Astrocyte (in vitro differentiated cells and primary cell): ENCODE results near the gene ACVR1. TPM values are rescaled to one million over a fixed set of nuclear protein-coding genes. Genes with fewer than 3 reads are reported as not detected.

Source experiments
- DNase-seq: peaks from one replicate; pipeline ENCODE4 v3.0.0-alpha.2; 2010; ENCODE audit warnings: low read depth
- FAIRE-seq: peaks from 2 replicates; lab custom pipeline; 2011; peaks lifted over from hg19 to GRCh38; lab: Jason Lieb, UNC
- H2AFZ ChIP-seq: 2 replicates; pipeline ENCODE4 v1.6.0; 2012; ENCODE audit warnings: low read depth, low read length, inconsistent platforms
- H3K27ac ChIP-seq: 2 replicates; pipeline ENCODE4 v1.5.1; 2011; ENCODE audit warnings: low read depth, low read length, inconsistent platforms
- H3K27me3 ChIP-seq: 2 replicates; pipeline ENCODE4 v1.6.0; 2011; ENCODE audit warnings: low read length, inconsistent platforms; ENCODE audit not compliant: insufficient read depth
- H3K36me3 ChIP-seq: 2 replicates; pipeline ENCODE4 v1.5.1; 2011; ENCODE audit warnings: low read length, inconsistent platforms; ENCODE audit not compliant: insufficient read depth
- H3K4me1 ChIP-seq: 2 replicates; pipeline ENCODE4 v1.5.1; 2011; ENCODE audit warnings: low read length, inconsistent platforms; ENCODE audit not compliant: insufficient read depth
- H3K4me2 ChIP-seq: 2 replicates; pipeline ENCODE4 v1.6.0; 2012; ENCODE audit warnings: low read length, inconsistent platforms
- H3K4me3 ChIP-seq: 2 replicates; pipeline ENCODE4 v1.5.1; 2011; ENCODE audit warnings: low read depth, mild to moderate bottlenecking, low read length, inconsistent platforms; ENCODE audit not compliant: insufficient read depth
- H3K79me2 ChIP-seq: 2 replicates; pipeline ENCODE4 v1.6.0; 2012; ENCODE audit warnings: mild to moderate bottlenecking, low read length, inconsistent platforms; ENCODE audit not compliant: insufficient read depth
- H3K9ac ChIP-seq: 2 replicates; pipeline ENCODE4 v1.6.0; 2012; ENCODE audit warnings: mild to moderate bottlenecking, low read length, inconsistent platforms
- H3K9me3 ChIP-seq: 2 replicates; pipeline ENCODE4 v1.5.1; 2012; ENCODE audit warnings: low read depth, mild to moderate bottlenecking, low read length, inconsistent platforms; ENCODE audit not compliant: insufficient read depth
- H4K20me1 ChIP-seq: 2 replicates; pipeline ENCODE4 v1.6.0; 2012; ENCODE audit warnings: low read length, inconsistent platforms; ENCODE audit not compliant: insufficient read depth
- H3K27ac Mint-ChIP-seq: one replicate; pipeline ENCODE4 v1.8.0; 2021; ENCODE audit warnings: mild to moderate bottlenecking, mixed read lengths; ENCODE audit not compliant: unreplicated experiment
- H3K27me3 Mint-ChIP-seq: one replicate; pipeline ENCODE4 v1.8.0; 2021; ENCODE audit warnings: low read depth, mixed read lengths; ENCODE audit not compliant: unreplicated experiment
- H3K36me3 Mint-ChIP-seq: one replicate; pipeline ENCODE4 v1.8.0; 2021; ENCODE audit warnings: low read depth, mixed read lengths; ENCODE audit not compliant: unreplicated experiment
- H3K4me1 Mint-ChIP-seq: one replicate; pipeline ENCODE4 v1.8.0; 2021; ENCODE audit warnings: low read depth, mixed read lengths; ENCODE audit not compliant: unreplicated experiment
- H3K4me3 Mint-ChIP-seq: one replicate; pipeline ENCODE4 v1.8.0; 2021; ENCODE audit warnings: mild to moderate bottlenecking, moderate library complexity, mixed read lengths; ENCODE audit not compliant: unreplicated experiment
- H3K9me3 Mint-ChIP-seq: one replicate; pipeline ENCODE4 v1.8.0; 2021; ENCODE audit warnings: mild to moderate bottlenecking, mixed read lengths; ENCODE audit not compliant: unreplicated experiment
- EZH2 ChIP-seq: IDR thresholded peaks from 2 replicates; pipeline ENCODE4 v1.6.1; 2012; ENCODE audit warnings: mild to moderate bottlenecking, low read length, inconsistent platforms; ENCODE audit not compliant: insufficient read depth
- total RNA-seq: library from RNA; stranded (reverse); gene quantifications from 2 replicates; pipeline ENCODE4 v1.2.1, GENCODE V29; 2021
- TF ChIP-seq, protein P1 (sequence below): IDR thresholded peaks from 2 replicates; pipeline ENCODE4 v1.5.1; 2011; ENCODE audit warnings: low read depth, mild to moderate bottlenecking, inconsistent platforms, low read length, moderate library complexity; ENCODE audit not compliant: insufficient read depth

The ACVR1 gene
- total RNA-seq, 1 donor from 2014 or later = 45.9 TPM

DNA sequence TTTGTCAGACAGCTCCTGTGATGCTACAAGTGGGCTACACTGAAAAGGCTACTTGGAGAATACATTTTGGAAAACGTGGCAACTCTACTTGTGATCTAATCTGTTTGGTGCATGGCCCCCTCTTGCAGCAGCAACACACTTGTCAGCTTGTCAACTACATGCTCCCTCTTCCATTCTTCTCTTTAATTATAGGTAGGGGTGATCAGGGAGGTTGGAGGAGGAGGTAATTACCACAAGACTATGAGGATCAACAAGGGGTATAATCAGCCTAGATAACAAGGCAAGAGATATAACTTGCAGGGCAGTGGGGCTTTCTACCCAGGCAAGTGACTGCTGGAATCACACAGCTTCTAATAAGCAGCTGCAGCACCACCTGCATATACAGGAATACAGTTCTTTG lies 104.9 kb downstream of the ACVR1 start:
- Histone ChIP-seq H3K79me2 (no peaks in the 10 kb centered on the region), H2AFZ (no peak overlapping the region), H3K36me3 (peaks cover 28% of the 10 kb centered on the region), H3K4me2 (no peak overlapping the region), H3K9me3 (no peaks in the 10 kb centered on the region), H3K4me1 (no peaks in the 10 kb centered on the region), H3K27me3 (no peaks in the 10 kb centered on the region), H4K20me1 (peaks cover 3% of the 10 kb centered on the region), H3K4me3 (no peak overlapping the region), H3K27ac (no peak overlapping the region), H3K9ac (no peak overlapping the region)
- no peak for DNase-seq
- no peak overlapping the region for H3K4me3 Mint-ChIP-seq
- no peak for FAIRE-seq
- H3K27ac Mint-ChIP-seq = no peak overlapping the region
- no peaks in the 10 kb centered on the region for H3K9me3 Mint-ChIP-seq
- no peaks in the 10 kb centered on the region for H3K4me1 Mint-ChIP-seq
- no peaks in the 10 kb centered on the region for H3K27me3 Mint-ChIP-seq
- TF ChIP-seq EZH2 = no peak
- TF ChIP-seq, protein P1, sequence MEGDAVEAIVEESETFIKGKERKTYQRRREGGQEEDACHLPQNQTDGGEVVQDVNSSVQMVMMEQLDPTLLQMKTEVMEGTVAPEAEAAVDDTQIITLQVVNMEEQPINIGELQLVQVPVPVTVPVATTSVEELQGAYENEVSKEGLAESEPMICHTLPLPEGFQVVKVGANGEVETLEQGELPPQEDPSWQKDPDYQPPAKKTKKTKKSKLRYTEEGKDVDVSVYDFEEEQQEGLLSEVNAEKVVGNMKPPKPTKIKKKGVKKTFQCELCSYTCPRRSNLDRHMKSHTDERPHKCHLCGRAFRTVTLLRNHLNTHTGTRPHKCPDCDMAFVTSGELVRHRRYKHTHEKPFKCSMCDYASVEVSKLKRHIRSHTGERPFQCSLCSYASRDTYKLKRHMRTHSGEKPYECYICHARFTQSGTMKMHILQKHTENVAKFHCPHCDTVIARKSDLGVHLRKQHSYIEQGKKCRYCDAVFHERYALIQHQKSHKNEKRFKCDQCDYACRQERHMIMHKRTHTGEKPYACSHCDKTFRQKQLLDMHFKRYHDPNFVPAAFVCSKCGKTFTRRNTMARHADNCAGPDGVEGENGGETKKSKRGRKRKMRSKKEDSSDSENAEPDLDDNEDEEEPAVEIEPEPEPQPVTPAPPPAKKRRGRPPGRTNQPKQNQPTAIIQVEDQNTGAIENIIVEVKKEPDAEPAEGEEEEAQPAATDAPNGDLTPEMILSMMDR = no peak
- peaks cover 5% of the 10 kb centered on the region for H3K36me3 Mint-ChIP-seq

DNA sequence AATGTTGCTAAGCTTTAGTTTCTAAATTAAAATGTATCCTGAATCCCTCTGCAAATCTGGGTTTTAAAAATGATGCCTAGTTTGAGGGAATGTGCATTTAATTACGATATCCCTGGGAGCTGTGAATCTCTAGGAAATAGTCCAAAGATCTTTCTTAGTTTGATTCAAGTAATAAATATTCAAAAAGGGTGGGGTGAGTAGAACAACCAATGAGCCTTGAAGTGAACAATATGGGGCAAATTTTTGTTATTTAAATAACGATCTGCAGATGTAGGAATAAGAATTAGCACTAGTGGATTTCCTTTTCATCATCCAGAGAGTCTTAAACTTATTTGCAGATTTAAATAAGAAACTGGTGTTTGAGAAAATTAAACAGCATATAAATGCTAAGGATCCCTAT lies 106.3 kb downstream of the ACVR1 start:
- Histone ChIP-seq H3K9ac (no peak overlapping the region), H3K36me3 (peaks cover 29% of the 10 kb centered on the region), H3K4me3 (no peak overlapping the region), H3K4me2 (no peak overlapping the region), H2AFZ (no peak overlapping the region), H3K27ac (no peak overlapping the region), H3K9me3 (no peaks in the 10 kb centered on the region), H3K27me3 (no peaks in the 10 kb centered on the region), H3K4me1 (no peaks in the 10 kb centered on the region), H3K79me2 (no peaks in the 10 kb centered on the region), H4K20me1 (peaks cover 1% of the 10 kb centered on the region)
- H3K27ac Mint-ChIP-seq = no peak overlapping the region
- no peaks in the 10 kb centered on the region for H3K27me3 Mint-ChIP-seq
- no peaks in the 10 kb centered on the region for H3K4me1 Mint-ChIP-seq
- H3K4me3 Mint-ChIP-seq = no peak overlapping the region
- H3K36me3 Mint-ChIP-seq = peaks cover 6% of the 10 kb centered on the region
- FAIRE-seq (no peak), DNase-seq (no peak)
- no peak for TF ChIP-seq EZH2
- TF ChIP-seq, protein P1 = no peak
- H3K9me3 Mint-ChIP-seq = no peaks in the 10 kb centered on the region

- no peaks in the 10 kb centered on the region for H3K79me2 ChIP-seq
- H3K4me2 ChIP-seq = no peak overlapping the region
- peaks cover 24% of the 10 kb centered on the region for H3K36me3 Mint-ChIP-seq
These were observed 111.7 kb downstream of the ACVR1 start for GRCh38 chr2:157764386-157764785.

More at GRCh38 chr2:157764386-157764785, 111.7 kb downstream of the ACVR1 start:
- no peak overlapping the region for H3K9ac ChIP-seq
- no peaks in the 10 kb centered on the region for H3K9me3 ChIP-seq
- no peak overlapping the region for H2AFZ ChIP-seq
- no peaks in the 10 kb centered on the region for H3K27me3 Mint-ChIP-seq
- no peaks in the 10 kb centered on the region for H4K20me1 ChIP-seq
- H3K4me3 ChIP-seq = no peak overlapping the region
- no peak overlapping the region for H3K4me3 Mint-ChIP-seq
- H3K27ac Mint-ChIP-seq = no peak overlapping the region
- FAIRE-seq (no peak), DNase-seq (no peak)
- H3K4me1 Mint-ChIP-seq = peaks cover 12% of the 10 kb centered on the region
- no peaks in the 10 kb centered on the region for H3K27me3 ChIP-seq
- no peak overlapping the region for H3K27ac ChIP-seq
- no peak for TF ChIP-seq EZH2
- TF ChIP-seq, protein P1 = no peak
- no peaks in the 10 kb centered on the region for H3K4me1 ChIP-seq
- peaks cover 8% of the 10 kb centered on the region for H3K9me3 Mint-ChIP-seq
- peaks cover 38% of the 10 kb centered on the region for H3K36me3 ChIP-seq
